T-helper 9 cell (primary cell): ENCODE measurements around the gene TUBB4A.

ENCODE experiments used
- DNase-seq: peaks from one replicate; pipeline ENCODE4 v3.0.0-alpha.2; 2020

TUBB4A gene

DNA sequence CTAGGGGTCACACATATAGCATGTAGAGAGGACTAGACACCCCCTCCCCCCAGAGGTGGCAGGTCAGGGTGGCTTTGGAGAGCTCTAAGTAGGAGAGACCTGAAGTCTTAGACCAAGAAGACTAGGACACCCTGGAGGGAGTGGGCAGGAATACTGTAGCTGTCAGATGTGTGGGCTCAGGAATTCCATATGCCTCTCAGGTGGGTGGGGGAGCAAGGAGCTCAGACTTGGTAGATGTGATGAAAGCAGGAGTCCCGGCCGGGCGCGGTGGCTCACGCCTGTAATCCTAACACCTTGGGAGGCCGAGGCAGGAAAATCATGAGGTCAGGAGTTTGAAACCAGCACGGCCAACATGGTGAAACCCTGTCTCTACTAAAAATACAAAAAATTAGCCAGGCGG lies 36.4 kb downstream of the TUBB4A start:
- DNase-seq = no peak

DNA sequence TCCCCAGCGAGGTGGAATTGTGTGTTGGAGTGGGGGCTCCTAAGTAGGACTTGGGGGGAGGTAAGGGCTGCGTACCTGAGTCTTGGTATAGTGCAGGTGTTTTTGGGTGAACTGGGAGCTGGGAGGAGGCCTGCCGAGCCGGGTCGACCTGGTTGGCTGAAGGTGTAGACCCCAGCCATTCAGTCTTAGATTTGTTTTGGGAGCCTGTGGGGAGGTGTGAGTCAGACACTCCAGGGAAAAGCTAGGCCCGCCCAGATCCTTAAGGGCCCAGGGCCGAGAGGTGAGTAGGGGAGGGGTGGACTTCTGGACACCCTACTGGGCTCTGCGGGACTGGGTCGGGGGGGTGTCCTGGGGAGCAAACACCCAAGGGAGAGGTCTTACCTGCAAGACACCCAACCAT lies 37.1 kb downstream of the TUBB4A start:
- DNase-seq = no peak

DNA sequence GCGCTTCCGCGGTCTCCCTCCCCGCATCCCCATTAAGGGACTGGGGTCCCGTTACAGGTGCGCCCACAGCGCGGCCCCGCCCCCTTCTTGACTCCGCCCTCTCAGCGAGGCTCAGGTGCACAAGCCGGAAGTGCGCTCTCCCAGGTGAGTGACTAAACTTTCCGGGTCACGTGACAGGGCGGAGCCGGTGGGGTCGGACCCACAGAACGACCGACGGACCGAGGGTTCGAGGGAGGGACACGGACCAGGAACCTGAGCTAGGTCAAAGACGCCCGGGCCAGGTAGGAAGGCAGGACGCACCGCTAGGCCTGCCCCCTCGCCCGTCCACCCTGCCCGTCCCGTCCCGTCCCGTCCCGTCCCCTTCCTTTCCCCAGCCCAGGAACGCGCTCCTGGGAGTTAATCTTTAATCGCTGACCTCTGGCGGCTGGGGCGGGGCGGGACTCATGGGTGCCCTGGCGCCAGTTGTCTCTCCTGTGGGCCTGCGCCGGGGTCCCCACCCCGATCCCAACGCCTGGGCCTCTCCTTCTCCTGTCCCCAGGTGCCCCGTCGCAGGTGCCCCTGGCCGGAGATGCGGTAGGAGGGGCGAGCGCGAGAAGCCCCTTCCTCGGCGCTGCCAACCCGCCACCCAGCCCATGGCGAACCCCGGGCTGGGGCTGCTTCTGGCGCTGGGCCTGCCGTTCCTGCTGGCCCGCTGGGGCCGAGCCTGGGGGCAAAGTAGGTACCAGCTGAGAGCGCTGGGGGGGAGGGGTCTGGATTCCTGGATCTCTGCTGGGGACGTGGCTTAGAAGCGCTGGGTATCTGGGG lies 37.8 kb downstream of the TUBB4A start, which contains the start of gene CRB3:
Gene CRB3, plus strand, starts transcription at position 202 of the 804 bp plus-strand sequence. Its CDS starts 431 bp downstream, at position 633.
- DNase-seq = peak; percentile 32

DNA sequence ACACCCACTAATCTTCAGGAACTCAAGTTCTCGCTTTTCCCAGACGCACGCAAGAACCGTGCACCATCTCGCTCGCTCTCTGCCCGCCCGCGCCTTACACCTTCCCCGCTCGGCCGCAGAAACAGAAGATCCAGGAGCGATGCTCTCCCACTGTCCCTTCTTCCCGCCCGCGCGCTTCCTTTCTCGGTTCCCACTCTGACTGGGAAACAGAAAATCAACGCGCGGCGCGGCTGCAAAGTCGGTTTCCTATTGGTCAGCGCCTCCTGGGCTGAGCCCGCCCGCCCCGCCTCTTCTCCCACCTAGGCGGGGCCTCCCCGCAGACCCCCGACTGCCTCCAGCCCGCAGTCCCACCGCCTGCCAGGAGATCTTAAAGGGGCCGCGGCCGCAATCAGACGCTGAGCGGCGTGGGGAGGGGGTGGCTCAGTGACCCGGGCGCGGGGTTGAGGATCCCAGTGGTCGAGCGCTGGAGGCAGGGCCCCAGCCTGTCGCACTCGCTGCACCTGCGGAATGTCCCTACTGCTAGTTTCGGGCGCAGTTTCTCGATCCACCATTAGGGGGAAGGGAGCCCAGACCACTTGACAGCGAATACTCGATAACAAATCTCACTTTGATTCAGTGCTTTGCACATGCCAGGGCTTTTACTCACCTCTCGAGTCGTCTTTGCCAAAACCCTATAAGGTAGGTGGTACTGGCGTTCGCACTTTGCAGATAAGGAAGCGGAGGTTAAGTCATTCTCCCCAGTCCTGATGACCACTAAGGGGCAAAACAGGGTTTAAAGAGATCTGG lies 41.8 kb downstream of the TUBB4A start:
- DNase-seq = peak; percentile 93

DNA sequence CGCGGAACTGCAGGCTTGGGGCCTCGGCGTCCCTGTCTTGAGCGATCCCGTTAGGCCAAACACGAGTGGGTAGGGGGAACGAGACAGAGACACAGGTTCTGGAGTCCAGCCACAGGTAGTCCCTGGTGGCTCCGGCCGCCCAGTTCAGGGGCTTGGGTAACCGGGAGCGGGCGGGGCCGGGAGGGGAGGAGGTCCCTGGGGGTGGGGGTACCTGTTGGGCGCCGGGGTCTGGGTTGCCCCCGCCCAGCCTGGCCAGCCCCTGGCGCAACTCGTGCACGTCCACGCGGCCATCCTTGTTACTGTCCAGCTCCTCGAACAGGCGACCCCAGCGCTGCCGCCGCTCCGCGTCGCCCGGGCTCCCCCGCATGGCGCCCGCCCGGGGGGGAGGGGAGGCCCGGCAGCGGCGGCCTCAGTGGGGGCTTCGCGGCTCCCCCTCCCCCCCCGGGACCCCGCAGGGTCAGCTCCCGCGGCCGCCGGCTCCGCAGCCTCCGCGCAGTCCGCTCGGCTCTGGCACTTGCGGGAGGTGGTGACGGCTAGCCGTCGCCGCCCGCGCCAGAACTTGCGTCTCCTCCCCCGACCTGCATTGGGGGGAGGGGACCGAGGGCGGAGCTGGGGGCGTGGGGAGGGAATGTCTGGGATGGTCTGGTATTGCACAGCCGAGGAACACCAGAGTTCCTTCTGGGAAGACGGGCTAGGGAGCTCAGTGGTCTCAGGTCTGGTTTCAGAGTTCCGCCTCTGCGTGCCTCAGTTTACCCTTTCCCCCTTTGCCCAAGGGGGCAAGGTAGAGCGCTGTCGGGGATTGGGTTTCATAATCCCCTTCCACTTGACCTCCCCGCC lies 42.6 kb downstream of the TUBB4A start, which contains the start of gene SLC25A23:
Gene SLC25A23, minus strand, starts transcription at position 531 of the 837 bp plus-strand sequence. Its CDS starts 164 bp downstream, at position 367.
- peak; percentile 44 for DNase-seq

DNA sequence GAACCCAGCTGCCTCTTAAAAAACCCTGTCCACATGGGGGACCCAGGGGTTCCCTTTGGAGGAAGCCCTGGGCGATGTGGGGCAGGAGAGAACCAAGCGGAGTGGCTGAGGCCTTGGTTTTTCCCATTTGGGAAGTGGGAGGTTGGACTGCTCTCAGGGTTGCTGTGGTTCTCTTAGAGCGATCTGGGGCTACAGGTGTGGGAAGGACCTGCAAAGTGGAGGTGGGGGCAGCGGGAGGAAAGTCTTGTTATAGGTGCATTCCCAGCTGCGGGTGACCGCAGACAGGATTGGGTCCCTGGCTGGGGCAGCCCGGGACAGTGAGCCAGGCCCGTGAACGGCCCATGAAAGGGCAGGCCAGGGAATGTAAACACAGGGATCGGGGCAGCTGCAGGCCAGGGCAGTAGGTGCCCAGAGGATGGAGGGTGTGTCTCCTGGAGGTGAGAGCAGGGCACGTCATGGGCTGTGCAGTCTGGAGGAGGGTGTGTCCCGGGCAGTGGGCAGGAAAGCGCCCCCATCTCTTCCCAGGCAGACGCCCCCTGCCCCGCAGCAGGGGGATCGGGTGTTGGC lies 43.3 kb downstream of the TUBB4A start:
- DNase-seq = no peak

DNA sequence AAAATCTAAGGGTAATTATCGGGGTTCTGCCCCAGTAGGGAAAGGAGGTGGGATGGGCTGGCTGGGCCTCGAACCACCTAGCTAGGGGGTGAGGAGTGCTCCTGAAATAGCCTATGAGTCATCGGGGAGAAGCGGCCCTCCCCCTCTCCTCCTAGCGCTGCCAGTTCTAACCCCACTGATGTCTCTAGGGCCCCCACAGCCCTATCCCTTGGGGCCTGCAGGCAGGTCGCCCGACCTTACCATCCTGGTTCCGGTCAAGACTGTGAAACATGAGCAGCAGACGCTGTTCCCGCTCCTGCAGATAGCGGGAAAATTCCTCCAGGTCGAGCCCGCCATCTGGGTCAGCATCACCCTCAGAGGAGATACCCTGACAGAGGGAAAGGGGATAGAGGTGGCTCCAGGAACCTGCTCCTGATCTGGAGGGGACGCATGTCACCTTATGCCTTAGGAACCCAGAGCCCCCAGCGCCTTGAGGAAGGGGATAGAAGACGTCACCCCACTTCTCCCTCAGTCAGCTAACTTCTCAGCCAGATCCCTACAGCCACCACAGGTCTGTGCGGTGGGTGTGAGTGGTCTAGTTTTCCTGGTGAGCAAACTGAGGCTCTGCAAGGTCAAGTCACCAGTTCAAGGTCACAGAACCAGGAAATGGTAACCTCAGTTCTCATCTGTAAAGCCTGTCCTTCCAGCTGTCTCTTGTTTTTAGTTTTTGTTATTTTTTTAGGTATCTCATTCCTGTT lies 44.0 kb downstream of the TUBB4A start:
- no peak for DNase-seq

DNA sequence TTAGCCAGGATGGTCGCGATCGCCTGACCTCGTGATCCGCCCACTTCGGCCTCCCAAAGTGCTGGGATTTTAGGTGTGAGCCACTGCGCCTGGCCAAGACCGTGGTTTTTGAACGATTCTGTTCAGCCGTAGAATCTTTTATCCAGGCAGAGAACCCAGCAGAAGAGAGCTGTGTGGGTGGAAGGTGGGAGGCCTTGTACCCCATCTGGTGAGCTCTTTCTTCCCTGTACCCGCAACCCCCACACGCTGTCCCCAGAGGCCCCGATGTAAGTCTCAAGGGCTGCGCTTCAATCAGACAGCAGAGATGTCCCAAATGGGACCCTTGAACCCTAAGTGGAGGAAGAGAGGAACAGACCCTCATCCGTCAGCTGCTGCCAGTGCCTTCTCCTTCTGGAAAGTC lies 46.2 kb downstream of the TUBB4A start:
- DNase-seq = no peak

DNA sequence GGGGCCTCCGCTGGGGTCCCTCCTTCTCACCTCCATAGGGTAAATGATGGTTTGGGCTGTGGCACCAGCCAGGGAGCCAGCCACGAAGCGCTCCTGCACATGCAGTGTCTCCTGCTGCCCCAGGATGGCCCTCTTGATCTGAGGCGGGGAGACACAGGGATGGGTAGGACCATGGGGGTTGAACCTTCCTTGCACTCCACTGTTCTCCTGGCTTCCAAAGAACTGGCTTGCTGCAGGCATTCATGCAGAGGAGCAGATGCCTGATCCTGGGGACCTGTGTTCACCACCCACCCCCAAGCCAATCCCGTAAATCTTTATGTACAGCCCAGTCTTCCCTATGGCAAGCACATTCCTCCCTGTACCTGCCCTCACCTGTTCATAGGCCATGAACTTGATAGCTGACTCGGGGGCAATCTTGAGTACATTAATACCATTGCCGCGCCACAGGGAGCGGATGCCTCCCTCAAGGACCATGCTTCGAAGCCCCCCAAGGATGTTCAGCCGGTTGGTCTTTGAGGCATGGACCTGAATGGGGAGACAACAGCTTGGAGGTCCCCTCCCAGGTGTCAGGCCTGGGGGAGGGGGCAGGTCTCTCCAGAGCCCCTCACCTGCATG lies 48.1 kb downstream of the TUBB4A start:
- DNase-seq = no peak

DNA sequence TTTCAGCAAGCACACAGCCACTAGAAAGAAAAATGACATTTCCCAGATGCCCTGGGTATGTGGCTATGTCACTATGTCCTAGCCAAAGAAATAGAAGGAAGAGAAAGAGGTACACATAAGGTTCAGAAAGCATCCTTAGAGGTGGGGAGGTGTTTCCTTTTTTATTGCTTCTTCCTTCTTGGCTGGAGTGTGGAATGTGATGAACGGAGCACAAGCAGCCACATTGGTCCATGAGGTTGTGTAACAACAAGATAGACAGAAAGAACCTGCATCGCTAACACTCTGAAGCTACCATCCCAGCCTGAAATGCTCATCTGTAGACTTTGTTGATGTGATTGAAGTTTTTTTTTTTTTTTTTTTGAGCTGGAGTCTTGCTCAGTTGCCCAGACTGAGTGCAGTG lies 49.2 kb downstream of the TUBB4A start:
- DNase-seq = no peak

DNA sequence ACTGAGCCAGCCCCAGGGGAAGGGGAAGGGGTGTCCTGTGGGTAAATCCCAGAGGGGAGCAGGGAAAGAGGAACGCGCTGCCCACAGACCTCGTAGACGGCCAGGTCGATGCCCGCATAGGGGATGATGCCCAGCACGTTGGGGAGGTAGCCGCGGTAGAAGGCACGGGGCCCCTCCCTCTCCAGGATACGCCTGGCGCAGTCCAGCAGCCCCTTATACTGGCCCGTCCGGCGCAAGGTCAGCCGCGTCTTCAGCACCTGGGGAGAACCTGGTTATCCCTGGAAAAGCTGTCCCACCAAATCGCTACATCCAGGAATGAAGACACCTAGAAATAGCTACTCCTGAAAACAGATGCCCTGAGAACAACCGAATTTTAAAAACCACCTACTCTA lies 49.9 kb downstream of the TUBB4A start:
- no peak for DNase-seq

DNA sequence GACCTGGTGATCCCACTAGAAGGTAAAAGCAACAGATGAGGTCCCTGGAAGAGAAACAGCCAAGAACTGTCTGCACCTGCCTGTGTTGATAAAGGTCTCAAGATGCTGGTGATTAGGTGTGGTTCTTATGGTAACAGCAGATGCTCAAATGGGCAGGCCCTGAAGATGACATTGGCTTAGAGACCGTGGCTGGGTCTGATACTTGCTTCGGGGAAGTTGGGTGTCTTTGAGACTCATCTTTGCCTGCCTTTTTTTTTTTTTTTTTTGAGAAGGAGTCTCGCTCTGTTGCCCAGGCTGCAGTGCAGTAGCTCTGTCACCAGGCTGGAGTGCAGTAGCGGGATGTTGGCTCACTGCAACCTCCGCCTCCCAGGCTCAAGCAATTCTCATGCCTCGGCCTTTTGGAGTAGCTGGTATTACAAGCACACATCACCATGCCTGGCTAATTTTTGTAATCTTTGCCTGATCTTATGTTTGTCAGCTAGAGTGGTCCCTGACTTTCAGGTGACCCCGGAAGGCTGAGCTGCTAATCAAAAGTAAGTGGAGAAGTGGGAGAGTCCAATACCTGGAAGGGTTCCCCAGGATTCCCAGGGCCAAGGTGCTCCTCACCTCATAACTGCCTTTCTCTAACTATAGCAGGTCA lies 50.4 kb downstream of the TUBB4A start:
- DNase-seq = no peak

DNA sequence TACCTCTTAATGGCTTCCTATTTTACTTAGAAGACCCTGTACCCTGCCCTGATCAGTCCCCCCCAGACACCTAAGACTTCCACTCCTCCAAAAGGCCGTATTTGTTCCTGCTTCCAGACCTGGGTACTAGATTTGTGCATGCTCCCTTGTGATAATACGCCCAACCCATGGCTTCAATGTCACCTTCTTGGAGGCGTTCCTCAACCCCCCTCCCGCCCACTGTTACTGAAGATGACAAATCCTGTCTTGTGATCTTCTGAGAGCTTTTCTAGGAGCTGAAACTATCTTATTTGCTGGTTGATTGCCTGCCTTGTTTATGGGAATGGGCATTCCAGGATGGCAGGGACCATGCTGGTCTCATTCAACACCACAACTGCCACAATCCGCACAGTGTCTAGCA lies 51.9 kb downstream of the TUBB4A start:
- DNase-seq = no peak

DNA sequence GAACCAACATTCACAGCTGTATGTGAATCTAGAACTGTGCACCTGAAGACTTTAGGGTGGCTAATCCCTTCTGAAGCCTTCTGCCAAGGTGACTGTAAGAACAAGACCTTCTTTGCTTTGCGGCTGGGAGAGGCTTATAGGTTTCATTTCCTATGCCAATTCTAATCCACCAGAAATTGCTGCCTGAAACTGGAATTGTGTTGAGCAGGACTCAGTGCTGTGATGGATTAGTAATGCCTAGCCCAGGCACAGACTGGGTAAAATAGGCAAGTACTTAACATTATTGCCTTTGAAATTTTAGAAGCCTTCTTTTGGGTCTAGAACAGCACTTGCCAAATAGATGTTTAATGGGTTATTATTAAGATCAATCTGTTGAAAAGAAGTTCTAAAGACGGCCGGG lies 54.1 kb downstream of the TUBB4A start:
- DNase-seq = no peak

DNA sequence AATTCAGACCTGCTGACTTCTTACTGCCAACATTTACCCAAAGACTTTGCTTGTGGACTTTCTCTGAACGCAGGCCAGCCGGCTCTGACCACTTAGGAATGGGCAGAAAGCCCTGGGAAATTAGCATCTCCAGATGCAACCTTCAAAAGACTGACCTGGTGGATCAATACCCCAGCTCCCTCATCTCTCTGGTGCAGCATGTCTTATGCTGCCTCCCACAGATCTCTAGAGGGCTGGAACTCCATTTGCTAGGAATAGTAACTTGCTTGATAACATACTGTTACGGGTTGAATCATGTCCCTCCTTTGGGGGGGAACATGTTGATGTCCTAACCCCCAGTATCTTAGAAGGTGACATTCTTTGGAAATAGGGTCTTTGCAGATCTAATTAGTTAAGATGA lies 55.7 kb downstream of the TUBB4A start:
- no peak for DNase-seq
